Measurements from ENCODE around the gene AFAP1.

Gene AFAP1, protein sequence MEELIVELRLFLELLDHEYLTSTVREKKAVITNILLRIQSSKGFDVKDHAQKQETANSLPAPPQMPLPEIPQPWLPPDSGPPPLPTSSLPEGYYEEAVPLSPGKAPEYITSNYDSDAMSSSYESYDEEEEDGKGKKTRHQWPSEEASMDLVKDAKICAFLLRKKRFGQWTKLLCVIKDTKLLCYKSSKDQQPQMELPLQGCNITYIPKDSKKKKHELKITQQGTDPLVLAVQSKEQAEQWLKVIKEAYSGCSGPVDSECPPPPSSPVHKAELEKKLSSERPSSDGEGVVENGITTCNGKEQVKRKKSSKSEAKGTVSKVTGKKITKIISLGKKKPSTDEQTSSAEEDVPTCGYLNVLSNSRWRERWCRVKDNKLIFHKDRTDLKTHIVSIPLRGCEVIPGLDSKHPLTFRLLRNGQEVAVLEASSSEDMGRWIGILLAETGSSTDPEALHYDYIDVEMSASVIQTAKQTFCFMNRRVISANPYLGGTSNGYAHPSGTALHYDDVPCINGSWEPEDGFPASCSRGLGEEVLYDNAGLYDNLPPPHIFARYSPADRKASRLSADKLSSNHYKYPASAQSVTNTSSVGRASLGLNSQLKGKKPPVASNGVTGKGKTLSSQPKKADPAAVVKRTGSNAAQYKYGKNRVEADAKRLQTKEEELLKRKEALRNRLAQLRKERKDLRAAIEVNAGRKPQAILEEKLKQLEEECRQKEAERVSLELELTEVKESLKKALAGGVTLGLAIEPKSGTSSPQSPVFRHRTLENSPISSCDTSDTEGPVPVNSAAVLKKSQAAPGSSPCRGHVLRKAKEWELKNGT

DNA sequence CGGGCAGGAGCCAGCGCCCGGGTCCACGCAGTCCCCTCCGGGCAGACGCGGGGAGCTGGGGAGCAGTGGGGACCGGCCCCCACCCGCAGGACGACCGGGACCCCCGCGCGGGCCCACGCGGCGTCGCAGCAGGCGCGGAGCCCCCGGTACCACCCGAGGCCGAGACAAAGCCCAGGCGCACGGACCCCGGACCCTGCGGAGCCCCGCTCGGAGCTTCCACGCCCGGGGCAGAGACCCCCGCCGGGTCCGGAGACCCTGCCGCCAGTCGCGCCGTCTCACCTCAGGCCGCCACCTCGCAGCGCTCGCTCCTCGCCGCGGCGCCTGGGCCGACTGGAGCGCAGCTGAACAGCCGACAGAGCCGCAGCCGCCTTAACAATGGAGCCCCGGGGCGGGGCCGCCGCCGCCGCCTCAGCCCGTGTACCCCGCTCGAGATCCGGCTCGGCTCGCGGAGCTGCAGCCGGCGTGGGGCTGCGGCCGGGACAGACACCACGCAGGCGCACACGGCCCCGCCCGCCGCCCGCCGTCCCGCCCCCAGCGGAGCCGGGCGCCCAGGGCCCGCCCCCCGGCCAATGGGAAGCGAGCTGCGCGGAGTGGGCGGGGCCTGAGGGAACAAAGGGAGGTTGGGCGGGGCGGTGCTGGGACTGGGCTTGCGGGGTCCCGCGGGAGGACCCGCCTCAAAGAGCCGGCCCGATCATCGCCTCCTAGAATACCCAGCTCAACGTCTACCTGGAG is at the start of gene AFAP1:
Gene AFAP1, minus strand, starts transcription at position 485 of the 732 bp plus-strand sequence. CDS start 67,783 bp downstream, outside the sequence.
- peak; percentile 85 for DNase-seq

DNA sequence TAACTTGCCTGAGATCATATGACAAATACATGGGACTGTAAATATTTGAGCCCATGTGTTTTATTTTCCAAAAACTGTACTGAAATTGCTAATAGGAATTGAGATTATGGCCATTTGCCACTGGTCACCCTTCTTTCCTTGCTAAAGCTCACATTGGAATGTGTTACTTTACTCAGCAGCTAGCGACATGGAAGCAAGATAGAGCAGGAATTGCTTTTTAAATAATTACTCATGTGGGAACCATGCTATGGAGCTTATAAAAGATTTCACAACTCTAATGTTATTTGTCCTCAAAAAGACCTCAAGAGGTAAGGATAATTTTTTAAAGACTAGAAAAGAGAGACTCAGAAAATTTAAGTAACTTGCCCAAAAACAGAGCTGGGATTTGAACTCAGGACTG is 48.8 kb upstream of the AFAP1 start:
- no peak for DNase-seq

- peak; percentile 76 for DNase-seq
These were observed 47.7 kb upstream of the AFAP1 start for GRCh38 chr4:7987148-7987989.

DNA sequence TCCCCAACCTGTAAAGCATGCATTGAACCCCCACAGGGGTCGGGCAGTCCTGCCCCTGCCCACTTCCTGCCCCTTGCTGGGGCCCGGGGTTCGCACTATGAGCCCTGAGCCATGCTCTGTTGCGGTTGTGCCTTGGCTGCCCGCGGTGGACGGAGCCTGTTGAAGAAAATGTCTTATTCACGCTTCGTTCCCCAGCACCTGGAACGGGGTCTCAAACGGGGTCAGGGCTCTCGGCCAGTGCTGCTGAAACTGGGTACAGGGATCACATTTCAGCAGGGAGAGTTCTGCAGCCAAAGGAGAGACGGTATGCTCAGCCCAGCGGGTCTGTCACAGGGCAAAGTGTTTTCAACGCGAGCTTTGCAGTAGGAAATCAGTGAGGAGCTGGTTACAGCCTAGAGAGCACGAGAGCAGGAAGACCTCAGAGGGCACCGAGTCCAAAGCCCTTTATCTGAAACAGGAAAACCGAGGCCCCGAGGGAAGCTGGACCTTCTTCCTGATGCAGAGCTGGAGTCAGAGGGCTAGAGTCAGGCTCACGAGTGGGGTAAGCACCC is 46.3 kb upstream of the AFAP1 start:
- DNase-seq = no peak

DNA sequence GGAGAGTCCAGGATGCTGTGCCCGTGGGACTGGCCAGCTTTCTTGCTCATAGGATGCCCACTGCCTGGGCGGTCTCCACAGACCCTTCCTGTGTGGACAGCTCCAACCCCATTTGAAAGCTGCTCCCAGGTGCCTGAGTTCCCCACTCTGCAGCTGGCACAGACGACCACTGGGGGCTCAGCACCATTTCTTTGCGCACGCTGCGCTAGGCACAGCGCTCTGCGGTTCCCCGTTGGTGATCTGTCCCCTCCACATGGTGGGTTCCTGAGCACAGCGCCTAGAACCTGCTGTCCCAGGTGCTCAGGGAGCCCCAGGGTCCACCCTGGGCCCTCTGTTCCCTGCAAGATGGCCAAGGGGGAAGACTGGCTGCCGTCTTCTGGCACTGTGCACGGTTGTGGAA is 45.4 kb upstream of the AFAP1 start:
- DNase-seq = no peak

- DNase-seq = no peak
These were observed 44.7 kb upstream of the AFAP1 start for GRCh38 chr4:7984286-7984925.

DNA sequence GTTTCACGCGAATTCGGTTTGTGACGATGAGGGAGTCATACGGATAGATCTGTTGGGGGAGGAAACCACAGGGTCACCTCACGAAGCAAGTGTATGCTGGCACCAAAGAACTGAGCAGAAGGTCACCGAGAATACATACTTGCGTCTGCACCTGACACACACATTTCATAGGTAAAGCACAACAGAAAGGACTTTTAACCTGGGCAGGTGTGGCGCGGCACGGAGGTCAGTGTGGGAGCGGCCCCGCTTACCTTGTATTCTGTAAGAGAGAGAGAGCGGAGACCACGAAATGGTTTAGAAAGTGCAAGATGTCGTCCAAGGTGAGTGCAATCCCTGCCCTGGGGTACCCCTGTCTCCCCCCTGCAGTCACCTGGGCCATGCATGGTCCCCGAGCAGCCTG is 43.6 kb upstream of the AFAP1 start:
- DNase-seq = no peak

DNA sequence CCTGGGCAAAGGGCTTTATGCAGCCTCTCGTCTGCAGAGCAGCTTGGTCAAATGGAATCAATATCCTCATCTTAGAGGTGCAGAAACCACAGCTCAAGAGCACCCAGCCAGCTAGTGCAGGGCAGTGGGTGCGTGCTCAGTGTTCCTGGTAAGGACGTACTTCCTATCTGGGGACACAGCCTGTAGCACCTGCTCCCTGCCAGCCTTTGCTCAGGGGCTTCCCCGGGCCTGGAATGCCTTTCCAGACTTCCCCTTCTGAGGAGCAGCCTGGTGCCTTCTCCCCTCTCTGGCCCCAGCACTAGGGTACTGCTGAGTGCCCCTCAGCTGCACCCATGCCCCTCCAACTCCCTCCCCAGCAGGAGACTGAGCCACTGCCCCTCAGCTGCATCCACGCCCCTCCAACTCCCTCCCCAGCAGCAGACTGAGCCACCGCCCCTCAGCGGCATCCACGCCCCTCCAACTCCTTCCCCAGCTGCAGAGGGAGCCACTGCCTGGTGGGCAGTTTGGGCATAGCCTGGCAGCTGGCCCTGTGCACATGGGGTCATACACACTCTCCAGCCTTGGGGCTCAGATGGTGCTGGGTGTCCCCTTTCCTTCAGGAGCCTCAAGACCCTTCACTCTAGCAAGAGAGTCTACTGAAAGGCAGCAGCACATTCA is 42.2 kb upstream of the AFAP1 start:
- no peak for DNase-seq

GRCh38 chr4:7980036-7980435 is 40.4 kb upstream of the AFAP1 start:
- DNase-seq = no peak

- no peak for DNase-seq
These were observed 39.9 kb upstream of the AFAP1 start for GRCh38 chr4:7979652-7979968.

DNA sequence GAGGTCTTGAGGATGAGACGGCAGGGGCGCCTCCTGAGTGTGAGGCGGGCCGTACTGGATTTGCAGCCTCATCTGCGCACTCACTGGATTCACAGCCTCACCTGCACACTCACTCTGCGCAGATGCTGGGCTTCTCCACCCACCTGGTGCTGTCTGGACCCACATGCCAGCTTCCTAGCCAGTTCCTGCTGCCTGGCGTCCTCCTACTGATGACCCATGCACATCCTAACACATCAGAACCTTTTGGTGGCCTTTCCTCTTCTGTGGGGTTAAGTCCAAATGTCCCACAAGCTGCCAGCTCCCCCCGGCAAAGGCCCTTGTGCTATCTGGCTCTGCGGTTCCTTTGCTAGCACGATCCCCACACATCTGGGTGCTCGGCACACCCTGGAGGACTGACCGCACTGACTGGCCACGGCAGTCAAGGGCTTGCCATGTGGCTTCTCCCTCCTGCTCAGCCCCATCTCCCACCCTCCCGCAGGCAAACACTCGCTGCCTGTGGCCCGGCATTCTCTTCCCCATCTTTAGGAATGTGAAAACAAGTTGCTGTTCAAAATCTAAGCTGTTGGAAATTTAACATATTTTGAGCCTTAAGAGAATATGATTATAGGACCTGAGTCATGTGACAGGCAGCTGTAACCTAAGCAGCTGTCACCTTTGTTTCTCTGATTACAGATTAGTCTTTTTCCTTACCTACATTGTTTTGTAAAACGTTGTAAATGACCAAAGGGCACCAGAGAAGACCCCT is 39.4 kb upstream of the AFAP1 start:
- no peak for DNase-seq

GRCh38 chr4:7978489-7978888 is 38.8 kb upstream of the AFAP1 start:
- DNase-seq = no peak

- no peak for DNase-seq
These were observed 37.0 kb upstream of the AFAP1 start for GRCh38 chr4:7976634-7977033.

- DNase-seq = no peak
These were observed 36.4 kb upstream of the AFAP1 start for GRCh38 chr4:7976025-7976424.

DNA sequence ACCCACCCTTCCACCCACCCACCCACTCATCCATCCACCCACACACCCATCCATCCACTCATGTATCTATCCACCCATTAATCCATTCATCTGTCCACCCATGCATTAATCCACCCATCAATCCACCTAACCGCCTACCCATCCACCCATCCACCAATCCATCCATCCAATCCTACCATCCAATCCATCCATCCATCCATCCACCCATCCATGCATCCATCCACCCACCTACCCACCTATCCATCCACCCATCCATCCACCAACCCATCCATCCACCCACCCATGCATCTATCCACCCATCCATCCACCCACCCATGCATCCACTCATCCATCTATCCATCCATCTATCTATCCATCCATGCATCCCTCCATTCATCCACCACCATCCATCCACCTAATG is 34.8 kb upstream of the AFAP1 start:
- DNase-seq = no peak

GRCh38 chr4:7973545-7973981 is 33.9 kb upstream of the AFAP1 start:
- peak; percentile 30 for DNase-seq

GRCh38 chr4:7971881-7972500 is 32.3 kb upstream of the AFAP1 start:
- no peak for DNase-seq

- DNase-seq = no peak
These were observed 31.5 kb upstream of the AFAP1 start for GRCh38 chr4:7971159-7971631.

DNA sequence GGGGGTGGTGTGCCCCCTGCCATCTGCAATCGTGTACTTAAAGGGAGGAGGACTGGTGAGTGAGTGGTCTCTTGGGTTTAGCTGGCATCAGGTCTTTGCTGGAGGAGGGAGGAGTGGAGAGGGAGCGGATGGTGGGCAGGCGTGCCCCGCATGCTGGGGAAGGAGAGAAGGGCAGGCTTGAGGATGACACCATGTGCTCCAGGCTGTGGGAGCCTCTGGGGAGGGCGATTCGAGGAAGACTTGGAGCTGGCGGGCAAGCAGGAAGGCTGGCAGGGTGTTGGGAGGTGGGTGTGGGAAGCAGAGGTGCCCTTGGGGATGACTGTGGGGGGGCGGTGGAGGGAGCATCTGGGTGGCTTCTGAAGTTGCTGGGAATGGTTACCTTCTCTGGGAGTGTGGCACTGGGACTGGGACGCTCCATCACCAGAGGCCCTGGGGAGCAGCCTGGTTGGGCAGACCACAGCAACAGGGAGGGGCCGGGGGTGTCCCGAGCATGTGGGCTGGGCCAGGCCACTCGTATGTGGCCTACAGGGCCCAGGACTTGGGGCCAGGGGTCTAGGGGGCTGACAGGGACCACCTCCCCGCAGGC is 30.8 kb upstream of the AFAP1 start:
- DNase-seq = no peak

All from stimulated activated CD4-positive, alpha-beta T cell treated with anti-CD3 and anti-CD28 coated beads, Interleukin-1b, Interleukin-23, amount 100 ng/mL, for 48 hours (primary cell).